HG03565 (cell line): ENCODE measurements around the gene WTAP.
"Not testable (repeated sequence)": the region's sequence is repeated elsewhere in the genome, so short reads cannot be mapped to it uniquely, and the experiment has no call there.

Source experiments
- ATAC-seq: cut with Tn5 transposase; IDR thresholded peaks from one replicate; pipeline ENCODE4 v1.9.1; 2021; ENCODE audit warnings: mild to moderate bottlenecking, moderate library complexity; ENCODE audit not compliant: unreplicated experiment

Gene WTAP

GRCh38 chr6:159726918-159727716 lies at the start of gene WTAP:
TSS of gene WTAP (plus strand) at chr6:159727506. CDS start at chr6:159736266, 8,760 bp downstream.
- ATAC-seq, result peak; percentile 66

- ATAC-seq, result no peak
Measured at GRCh38 chr6:159677506-159678165, 49.7 kb upstream of the WTAP start.

GRCh38 chr6:159678574-159678973 lies 48.7 kb upstream of the WTAP start:
- no peak for ATAC-seq

- no peak for ATAC-seq
Measured at GRCh38 chr6:159679091-159680077, 47.9 kb upstream of the WTAP start.

- no peak for ATAC-seq
Measured at GRCh38 chr6:159680104-159680503, 47.2 kb upstream of the WTAP start.

- ATAC-seq, result no peak
Measured at GRCh38 chr6:159681191-159681880, 46.0 kb upstream of the WTAP start.

- ATAC-seq, result no peak
Measured at GRCh38 chr6:159682295-159682694, 45.0 kb upstream of the WTAP start.

GRCh38 chr6:159682810-159683209 lies 44.5 kb upstream of the WTAP start:
- ATAC-seq, result no peak

- no peak for ATAC-seq
Measured at GRCh38 chr6:159684013-159684304, 43.3 kb upstream of the WTAP start.

- ATAC-seq, result no peak
Measured at GRCh38 chr6:159686040-159686439, 41.3 kb upstream of the WTAP start.

GRCh38 chr6:159686703-159687102 lies 40.6 kb upstream of the WTAP start:
- ATAC-seq, result no peak

- no peak for ATAC-seq
Measured at GRCh38 chr6:159687341-159687740, 40.0 kb upstream of the WTAP start.

- no peak for ATAC-seq
Measured at GRCh38 chr6:159688266-159688905, 38.9 kb upstream of the WTAP start.

GRCh38 chr6:159689001-159689400 lies 38.3 kb upstream of the WTAP start:
- ATAC-seq, result no peak

- not testable (repeated sequence) for ATAC-seq
Measured at GRCh38 chr6:159690135-159690534, 37.2 kb upstream of the WTAP start.

GRCh38 chr6:159691133-159691962 lies 36.0 kb upstream of the WTAP start:
- no peak for ATAC-seq

GRCh38 chr6:159691963-159692287 lies 35.4 kb upstream of the WTAP start:
- no peak for ATAC-seq

- peak; percentile 25 for ATAC-seq
Measured at GRCh38 chr6:159692303-159693127, 34.8 kb upstream of the WTAP start.
